ENCODE measurements around the gene PPOX.
A peak's percentile ranks its signal among the peaks of the same experiment; 100 is the strongest.

Gene PPOX

GRCh38 chr1:161198194-161198896, 32.1 kb downstream of the PPOX start:
- DNase-seq (ENCODE audit: low read depth), result no peak

DNA sequence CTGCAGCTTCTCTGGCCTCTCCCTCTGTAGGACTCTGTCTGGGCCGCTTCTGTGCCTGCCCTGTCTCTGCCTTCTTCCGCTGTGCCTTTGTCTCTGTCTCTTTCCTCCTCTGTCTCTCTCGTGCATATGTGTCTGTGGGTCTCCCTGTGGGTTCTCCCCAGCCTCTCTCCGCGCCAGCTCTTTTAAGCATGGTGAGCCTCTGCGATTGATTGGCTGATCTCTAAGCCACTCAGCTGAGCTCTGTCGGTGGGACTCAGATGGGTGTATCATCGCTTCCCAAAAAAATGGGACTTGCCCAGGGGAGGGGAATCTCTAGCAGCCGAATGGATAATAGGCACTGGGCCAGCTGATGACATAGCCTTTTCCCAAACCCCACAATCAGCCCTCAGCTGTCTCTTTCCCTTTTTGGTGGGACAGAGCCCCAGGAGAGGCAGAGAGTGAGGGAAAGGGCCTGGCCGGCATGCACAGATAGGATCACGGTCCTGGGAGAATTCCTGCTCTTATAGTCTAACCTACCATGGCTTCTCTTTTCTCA, 32.7 kb downstream of the PPOX start, which contains the start of gene ADAMTS4:
ADAMTS4 (minus strand) TSS at position 158 of the 535 bp plus-strand sequence. CDS start 427 bp downstream, outside the sequence.
- DNase-seq (ENCODE audit: low read depth), result peak; percentile 81

DNA sequence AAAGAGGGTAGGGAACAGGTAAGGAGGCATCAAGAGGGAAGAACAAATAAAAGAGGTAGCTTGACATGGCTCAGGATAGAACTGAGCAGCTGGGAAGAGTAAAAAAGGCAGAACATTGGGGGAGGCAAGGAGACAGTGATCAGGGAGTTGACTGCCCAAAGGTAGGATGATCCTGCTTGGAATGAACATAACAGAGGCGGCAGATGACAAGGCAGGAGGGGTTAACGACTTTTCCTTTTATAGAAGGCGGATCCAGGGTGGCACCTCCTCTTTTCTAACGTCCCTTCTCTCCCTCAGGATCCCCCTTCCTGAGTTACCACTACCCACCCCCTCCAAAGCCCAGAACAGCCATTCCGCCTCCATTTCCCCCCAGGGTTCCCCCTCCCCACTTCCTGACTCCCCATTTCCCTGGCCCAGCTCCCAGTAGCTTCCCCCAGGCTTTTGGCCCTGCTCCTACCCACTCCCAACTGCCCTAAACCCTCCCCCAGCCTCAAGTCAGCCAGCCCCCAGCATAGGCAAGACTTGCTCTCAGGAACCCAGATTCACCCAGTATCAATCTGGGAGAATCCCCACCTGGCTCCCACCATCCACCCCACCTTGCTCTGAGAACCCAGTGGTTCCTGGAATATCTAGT, 33.4 kb downstream of the PPOX start:
- DNase-seq (ENCODE audit: low read depth), result no peak

GRCh38 chr1:161200421-161200991, 34.3 kb downstream of the PPOX start:
- no peak for DNase-seq (ENCODE audit: low read depth)

DNA sequence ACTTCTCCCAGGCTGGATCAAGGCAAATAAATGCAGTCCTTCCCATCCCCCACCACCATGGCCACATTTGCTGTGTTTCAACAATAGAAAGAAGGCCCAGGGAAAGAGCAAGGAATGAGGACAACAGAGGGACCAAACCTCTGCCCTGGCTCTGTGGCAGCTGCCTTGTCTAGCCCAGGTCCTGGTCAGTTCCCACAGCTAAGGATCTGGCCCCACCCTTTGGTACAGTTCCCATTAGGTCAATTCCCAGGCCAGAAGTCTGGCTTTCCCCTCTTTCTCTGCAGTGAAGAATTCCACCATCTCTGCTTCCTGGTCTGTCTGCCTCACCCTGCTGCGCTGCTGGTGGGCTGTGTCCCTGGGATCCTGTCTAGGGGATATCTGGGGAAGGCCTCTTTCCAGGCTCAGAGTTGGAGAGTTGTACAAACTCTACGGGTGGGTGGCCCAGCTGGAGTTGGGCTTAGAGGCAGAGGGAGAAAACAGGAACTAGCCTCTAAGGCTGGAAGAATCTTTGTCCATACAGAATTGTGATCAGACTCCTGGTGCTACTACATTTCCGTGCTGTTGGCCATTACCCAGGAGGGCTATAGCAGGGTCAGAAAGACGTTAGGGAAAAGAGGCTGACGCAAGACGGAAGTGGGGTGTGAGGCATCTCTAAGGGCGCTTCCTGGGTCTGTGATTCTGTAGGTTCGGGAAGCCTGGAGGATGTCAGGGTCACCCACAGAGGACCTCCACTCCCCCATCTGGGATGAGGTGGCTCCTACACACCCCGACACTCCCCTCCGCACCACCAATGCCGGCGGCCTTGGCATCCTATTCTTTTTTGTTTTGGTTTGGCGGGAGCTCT, 35.0 kb downstream of the PPOX start:
- no peak for DNase-seq (ENCODE audit: low read depth)

GRCh38 chr1:161201836-161202712, 35.8 kb downstream of the PPOX start, which contains the start of gene NDUFS2:
TSS of gene NDUFS2 (plus strand) at chr1:161202367. CDS start at chr1:161202386, 19 bp downstream.
- DNase-seq (ENCODE audit: low read depth), result peak; percentile 99

DNA sequence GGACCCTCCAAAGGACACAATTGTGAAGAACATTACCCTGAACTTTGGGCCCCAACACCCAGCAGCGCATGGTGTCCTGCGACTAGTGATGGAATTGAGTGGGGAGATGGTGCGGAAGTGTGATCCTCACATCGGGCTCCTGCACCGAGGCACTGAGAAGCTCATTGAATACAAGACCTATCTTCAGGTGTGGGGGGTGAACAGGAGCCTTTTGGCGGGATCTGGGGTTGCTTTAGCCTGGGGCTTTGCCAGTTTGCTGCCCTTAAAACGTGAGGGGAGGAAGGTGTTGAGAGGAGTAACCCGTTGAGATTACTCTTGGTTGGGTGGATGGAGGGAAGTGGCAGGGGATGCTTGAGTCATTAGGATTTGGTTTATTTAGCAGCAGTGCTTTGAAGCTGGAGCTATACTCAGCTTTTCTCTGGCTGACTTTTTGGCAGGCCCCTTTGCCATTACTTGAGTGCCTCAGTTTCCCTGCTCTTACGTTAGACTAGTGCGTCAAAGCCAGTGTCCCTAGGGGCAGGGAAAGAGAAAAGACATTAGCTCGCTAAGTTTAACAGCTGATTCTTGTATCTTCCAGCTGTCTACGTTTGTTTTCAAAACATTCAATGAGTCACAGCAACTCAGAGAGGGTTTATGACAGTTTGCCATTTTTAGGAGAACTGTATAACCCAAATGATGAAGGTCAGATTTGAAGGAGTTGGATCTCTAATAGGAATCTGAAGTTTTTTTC, 40.4 kb downstream of the PPOX start:
- DNase-seq (ENCODE audit: low read depth), result no peak

- DNase-seq (ENCODE audit: low read depth), result no peak
Measured at GRCh38 chr1:161207173-161207572, 40.9 kb downstream of the PPOX start.

DNA sequence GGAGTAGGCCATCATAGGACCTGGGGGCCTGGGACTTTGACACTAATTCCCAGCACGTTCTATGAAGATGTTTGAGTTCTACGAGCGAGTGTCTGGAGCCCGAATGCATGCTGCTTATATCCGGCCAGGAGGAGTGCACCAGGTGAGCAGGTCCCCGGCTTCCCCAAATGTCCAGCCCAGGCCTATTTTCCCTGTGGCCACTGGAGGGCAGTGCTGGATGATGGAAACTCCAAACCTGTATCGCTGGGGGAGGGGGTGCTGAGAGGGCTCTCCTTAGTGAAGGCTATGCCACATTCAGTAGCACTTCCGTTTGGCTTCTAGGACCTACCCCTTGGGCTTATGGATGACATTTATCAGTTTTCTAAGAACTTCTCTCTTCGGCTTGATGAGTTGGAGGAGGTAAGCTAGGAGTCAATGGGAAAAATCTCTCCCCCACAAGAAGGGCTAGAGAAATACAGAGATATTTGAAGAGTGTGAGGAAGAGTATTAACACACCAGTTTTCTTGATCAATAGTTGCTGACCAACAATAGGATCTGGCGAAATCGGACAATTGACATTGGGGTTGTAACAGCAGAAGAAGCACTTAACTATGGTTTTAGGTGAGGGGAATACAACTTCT, 43.7 kb downstream of the PPOX start:
- DNase-seq (ENCODE audit: low read depth), result peak; percentile 34

GRCh38 chr1:161214369-161214768, 48.1 kb downstream of the PPOX start:
- DNase-seq (ENCODE audit: low read depth), result no peak

DNA sequence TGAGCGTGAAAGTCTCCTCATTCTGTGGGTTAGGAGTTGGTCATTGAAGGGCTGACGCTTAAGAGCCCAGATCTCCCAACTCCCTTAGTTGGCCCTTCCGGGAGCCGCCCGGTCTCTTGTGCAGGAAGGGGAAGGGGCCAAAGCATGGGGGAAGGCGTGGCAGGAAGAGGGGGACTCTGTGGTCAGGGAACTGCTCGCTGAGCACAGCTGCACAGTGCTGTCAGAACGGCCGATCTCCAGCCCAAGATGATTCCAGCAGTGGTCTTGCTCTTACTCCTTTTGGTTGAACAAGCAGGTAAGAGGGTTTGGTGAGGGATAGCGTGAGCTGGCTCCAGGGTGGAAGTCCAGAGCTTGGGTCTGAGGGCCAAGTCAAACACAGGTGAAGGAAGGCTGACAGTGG, 48.9 kb downstream of the PPOX start, which contains the start of gene FCER1G:
FCER1G (plus strand) TSS at position 220 of the 400 bp plus-strand sequence; CDS start at position 247, 27 bp downstream.
- DNase-seq (ENCODE audit: low read depth), result no peak

- DNase-seq (ENCODE audit: low read depth), result no peak
Measured at GRCh38 chr1:161216945-161217712, 50.9 kb downstream of the PPOX start.

DNA sequence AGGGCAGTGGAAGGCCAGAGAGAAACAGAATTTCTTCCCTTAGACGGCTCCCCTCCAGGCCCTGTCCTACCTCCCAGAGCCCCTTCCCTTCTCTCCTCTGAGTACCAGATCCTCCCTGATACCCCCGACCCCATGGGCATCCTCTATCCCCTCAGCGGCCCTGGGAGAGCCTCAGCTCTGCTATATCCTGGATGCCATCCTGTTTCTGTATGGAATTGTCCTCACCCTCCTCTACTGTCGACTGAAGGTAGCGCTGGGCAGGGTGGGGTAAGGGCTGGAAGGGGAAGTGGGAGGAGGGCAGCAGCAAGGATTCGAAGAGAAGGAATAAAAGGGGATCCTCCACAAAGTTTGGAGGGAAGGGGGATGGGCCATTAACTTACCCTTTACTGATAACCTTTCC, 51.6 kb downstream of the PPOX start:
- DNase-seq (ENCODE audit: low read depth), result no peak

DNA sequence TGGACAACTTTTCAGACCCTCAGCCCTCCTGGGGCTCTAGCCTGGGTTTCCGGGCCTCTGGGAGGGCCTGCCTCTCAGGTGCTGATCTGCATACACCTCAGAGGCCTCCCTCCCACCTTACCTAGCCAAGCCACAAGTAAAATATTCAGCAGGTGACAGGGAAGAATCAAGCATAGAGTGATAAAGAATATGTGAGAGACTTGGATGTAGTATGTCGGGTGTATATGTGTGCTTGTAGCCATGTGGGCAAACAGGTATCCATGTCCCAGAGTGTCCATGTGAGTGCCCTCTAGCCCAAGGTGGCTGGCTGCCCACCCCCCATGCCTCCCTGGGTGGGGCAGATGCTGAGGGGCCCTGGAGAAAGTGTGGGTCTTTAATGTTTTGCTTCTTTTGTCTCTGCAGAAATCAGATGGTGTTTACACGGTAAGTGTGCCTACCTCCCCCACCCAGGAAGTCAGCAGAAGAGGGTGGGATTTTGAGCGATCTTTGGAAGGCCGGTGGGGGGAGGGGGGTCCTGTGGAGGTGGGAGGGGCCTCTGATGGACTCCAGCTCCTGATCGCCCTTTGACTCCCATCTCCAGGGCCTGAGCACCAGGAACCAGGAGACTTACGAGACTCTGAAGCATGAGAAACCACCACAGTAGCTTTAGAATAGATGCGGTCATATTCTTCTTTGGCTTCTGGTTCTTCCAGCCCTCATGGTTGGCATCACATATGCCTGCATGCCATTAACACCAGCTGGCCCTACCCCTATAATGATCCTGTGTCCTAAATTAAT, 52.3 kb downstream of the PPOX start:
- no peak for DNase-seq (ENCODE audit: low read depth)

DNA sequence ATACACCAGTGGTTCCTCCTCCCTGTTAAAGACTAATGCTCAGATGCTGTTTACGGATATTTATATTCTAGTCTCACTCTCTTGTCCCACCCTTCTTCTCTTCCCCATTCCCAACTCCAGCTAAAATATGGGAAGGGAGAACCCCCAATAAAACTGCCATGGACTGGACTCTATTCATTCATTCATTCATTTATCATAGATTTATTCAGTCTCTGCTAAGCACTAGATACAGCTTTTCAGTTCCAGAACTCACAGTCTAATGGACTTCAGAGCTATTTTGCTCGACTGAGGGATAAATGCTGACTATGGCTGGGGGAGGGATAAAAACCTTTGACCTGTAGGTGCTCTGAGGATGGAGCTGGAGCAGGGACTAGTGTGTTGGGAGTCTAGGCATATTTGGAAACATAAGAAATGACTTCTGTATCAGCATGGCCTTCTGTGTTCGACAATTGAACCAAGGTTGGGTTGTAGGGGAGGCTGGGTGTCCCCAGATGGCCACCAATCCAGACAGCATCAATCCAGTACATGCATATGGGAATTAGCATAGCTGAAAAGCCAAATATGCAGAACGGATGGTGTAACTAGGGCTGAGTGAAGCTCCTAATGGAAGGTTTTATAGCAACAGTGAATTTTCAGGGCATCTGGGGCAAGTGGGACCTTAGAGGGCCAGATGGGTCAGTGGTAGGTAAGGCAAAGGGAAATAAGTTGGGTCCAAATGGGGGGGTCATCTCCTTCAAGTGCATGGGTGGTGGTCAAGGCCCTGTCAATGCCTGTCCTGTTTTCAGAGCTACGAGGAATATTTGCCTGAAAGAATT, 53.1 kb downstream of the PPOX start:
- DNase-seq (ENCODE audit: low read depth), result no peak

DNA sequence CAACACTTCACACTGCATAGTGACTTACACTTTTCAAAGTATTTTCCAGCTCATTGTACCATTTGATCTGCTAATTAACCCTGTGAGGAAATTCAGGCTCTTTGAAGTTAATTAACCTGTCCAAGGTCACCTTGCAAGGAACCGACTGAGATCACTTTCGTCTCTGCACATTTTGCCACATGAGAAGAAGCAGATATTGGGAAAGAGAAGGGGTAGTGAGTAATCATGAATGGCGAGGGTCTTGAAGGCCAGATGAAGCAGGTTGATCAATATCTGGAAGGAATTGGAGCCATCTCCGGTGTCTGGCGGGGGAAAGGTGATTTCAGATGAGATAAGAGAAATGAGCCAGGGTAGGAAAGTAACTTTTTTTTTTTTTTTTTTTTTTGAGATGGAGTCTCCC, 53.8 kb downstream of the PPOX start:
- no peak for DNase-seq (ENCODE audit: low read depth)
